HepG2 (cell line): ENCODE data around the gene IPO5. TPM values are rescaled to one million over a fixed set of nuclear protein-coding genes. Genes with fewer than 3 reads are reported as not detected.

Experiments
- ATAC-seq: fragments of 200-7000 bp; cut with Tn5 transposase; 3 replicates; pipeline ENCODE4 v1.9.1; 2020; ENCODE audit warnings: mild to moderate bottlenecking, moderate library complexity
- BruUV-seq: library from RNA; stranded (reverse); fragments of 400-500 nt; replicated peaks from 2 replicates; lab custom pipeline; 2021; lab: Mats Ljungman, UMichigan
- CTCF ChIA-PET: fragments of 300-600 bp; formaldehyde crosslinking; extraction: SDS; loops from one replicate; lab custom pipeline; 2021; ENCODE audit warnings: low total read pairs, inconsistent platforms, low intra/inter-chr PET ratio; lab: Yijun Ruan, JAX
- POLR2A ChIA-PET: fragments of 350-600 bp; sonication (Branson Sonifier 250); formaldehyde crosslinking; loops from one replicate; lab custom pipeline; 2020; ENCODE audit warnings: antibody characterized with exemption, inconsistent platforms; lab: Yijun Ruan, JAX
- DNase-seq: peaks from one replicate; pipeline ENCODE4 v3.0.0-alpha.2; 2015; ENCODE audit warnings: low spot score
- FAIRE-seq: peaks from 3 replicates; lab custom pipeline; 2011; peaks lifted over from hg19 to GRCh38; lab: Jason Lieb, UNC
- H2AFZ ChIP-seq: one replicate; pipeline ENCODE4 v1.6.1; 2011; ENCODE audit warnings: low read length, inconsistent platforms
- H3K27ac ChIP-seq: fragments of 300-600 bp; 3 replicates; pipeline ENCODE4 v1.8.0; 2011; ENCODE audit warnings: mixed run types, mild to moderate bottlenecking, mixed read lengths, low read length, inconsistent platforms; ENCODE audit not compliant: insufficient read depth; ENCODE audit errors: extremely low read length
- H3K27me3 ChIP-seq, 2 experiments: fragments of 200-600 bp in 1 of 2; 2 replicates in 1 of 2; 3 replicates in 1 of 2; pipeline versions ENCODE4 v1.6.0 to v1.8.0; 2011; ENCODE audit warnings: low read length in 2 of 2, mild to moderate bottlenecking in 2 of 2, moderate library complexity in 2 of 2, inconsistent platforms in 1 of 2; ENCODE audit not compliant: insufficient read depth in 2 of 2, control insufficient read depth in 1 of 2
- H3K36me3 ChIP-seq, 2 experiments: fragments of 200-600 bp in 1 of 2; replicated peaks in 1 of 2; 2 replicates in 1 of 2; 3 replicates in 1 of 2; pipeline versions ENCODE4 v1.5.1 to v1.8.0; 2011; ENCODE audit warnings: low read length in 2 of 2, inconsistent platforms in 1 of 2; ENCODE audit not compliant: insufficient read depth in 2 of 2, control insufficient read depth in 1 of 2
- H3K4me1 ChIP-seq: 2 replicates; pipeline ENCODE4 v1.5.1; 2012; ENCODE audit warnings: low read length, inconsistent platforms; ENCODE audit not compliant: insufficient read depth
- H3K4me2 ChIP-seq: 2 replicates; pipeline ENCODE4 v1.6.0; 2011; ENCODE audit warnings: low read depth, low read length, inconsistent platforms
- H3K4me3 ChIP-seq, 3 experiments: fragments of 200-600 bp in 1 of 3; sonication (generic), shearing (Covaris generic) in 1 of 3; replicated peaks in 1 of 3; 2 replicates each; pipeline ENCODE4 v1.5.1; 2011 to 2016; ENCODE audit warnings: low read length in 3 of 3, inconsistent platforms in 2 of 3, low read depth in 2 of 3, mild to moderate bottlenecking in 2 of 3, control low read depth in 1 of 3, mixed read lengths in 1 of 3; ENCODE audit not compliant: insufficient read depth in 1 of 3
- H3K79me2 ChIP-seq: one replicate; pipeline ENCODE4 v1.6.1; 2011; ENCODE audit warnings: low read length, inconsistent platforms; ENCODE audit not compliant: insufficient read depth
- H3K9ac ChIP-seq: 2 replicates; pipeline ENCODE4 v1.6.0; 2011; ENCODE audit warnings: mild to moderate bottlenecking, low read depth, low read length, inconsistent platforms; ENCODE audit not compliant: insufficient read depth
- H3K9me3 ChIP-seq: 2 replicates; pipeline ENCODE4 v1.5.1; 2012; ENCODE audit warnings: mild to moderate bottlenecking, low read length
- H4K20me1 ChIP-seq: 2 replicates; pipeline ENCODE4 v1.6.0; 2011; ENCODE audit warnings: inconsistent platforms, mild to moderate bottlenecking, low read length, moderate library complexity; ENCODE audit not compliant: insufficient read depth
- ATAD3A ChIP-seq: sonication (generic); formaldehyde crosslinking; IDR thresholded peaks from 2 replicates; pipeline ENCODE4 v1.4.0; 2020; ENCODE audit warnings: missing genetic modification reagents
- ATM ChIP-seq: fragments of 450-650 bp; IDR thresholded peaks from 2 replicates; pipeline ENCODE4 v1.7.1; 2017; ENCODE audit warnings: mild to moderate bottlenecking, borderline replicate concordance
- HCFC1 ChIP-seq: fragments of 150-350 bp; IDR thresholded peaks from 2 replicates; pipeline ENCODE4 v1.6.1; 2014; ENCODE audit warnings: low read depth, low read length
- KLF11 ChIP-seq: IDR thresholded peaks from 2 replicates; pipeline ENCODE4 v1.6.1; 2016; ENCODE audit warnings: missing compliant biosample characterization
- MAFG ChIP-seq: sonication (generic); formaldehyde crosslinking; IDR thresholded peaks from 2 replicates; pipeline ENCODE4 v1.5.1; 2020; ENCODE audit warnings: mild to moderate bottlenecking, missing genetic modification reagents
- MED8 ChIP-seq: sonication (generic); formaldehyde crosslinking; IDR thresholded peaks from 2 replicates; pipeline ENCODE4 v1.8.1; 2023; ENCODE audit warnings: mild to moderate bottlenecking, missing genetic modification reagents; ENCODE audit not compliant: insufficient replicate concordance
- NCOA1 ChIP-seq: sonication (generic); formaldehyde crosslinking; IDR thresholded peaks from 2 replicates; pipeline ENCODE4 v1.9.0; 2021; ENCODE audit warnings: missing genetic modification reagents
- ZNF143 ChIP-seq: sonication (generic); formaldehyde crosslinking; IDR thresholded peaks from 2 replicates; pipeline ENCODE4 v1.4.0; 2020; ENCODE audit warnings: missing genetic modification reagents
- ZNF724P ChIP-seq: sonication (generic); formaldehyde crosslinking; IDR thresholded peaks from 2 replicates; pipeline ENCODE4 v1.8.0; 2022; ENCODE audit warnings: missing genetic modification reagents, borderline replicate concordance
- ZNF776 ChIP-seq: sonication (generic); formaldehyde crosslinking; IDR thresholded peaks from 2 replicates; pipeline ENCODE4 v1.4.0; 2020; ENCODE audit warnings: mild to moderate bottlenecking, missing genetic modification reagents
- ZNF841 ChIP-seq: sonication (generic); formaldehyde crosslinking; IDR thresholded peaks from 2 replicates; pipeline ENCODE4 v1.8.1; 2023; ENCODE audit warnings: missing genetic modification reagents, borderline replicate concordance
- ZNF879 ChIP-seq: sonication (generic); formaldehyde crosslinking; IDR thresholded peaks from 2 replicates; pipeline ENCODE4 v1.8.1; 2023; ENCODE audit warnings: missing genetic modification reagents
- WGBS: methylation state at CpG from one replicate; pipeline ENCODE4 v1.1.6; 2017; ENCODE audit warnings: low lambda C conversion rate; 5-methylcytosine and 5-hydroxymethylcytosine counted together
- in situ Hi-C: cut with HindIII; loops from 2 replicates; pipeline ENCODE4 v1.10.0; 2017; ENCODE audit warnings: low pct_unique_long_range_greater_than_20kb; ENCODE audit not compliant: extremely low pct_ligation_motif_present
- intact Hi-C: fragments of 100-400 bp; cut with micrococcal nuclease; formaldehyde crosslinking; loops from one replicate; pipeline ENCODE4 v1.10.0; 2022; ENCODE audit not compliant: unreplicated experiment
- polyA plus RNA-seq, 8 experiments: library from polyadenylated mRNA; depleted of rRNA in 3 of 8; stranded (reverse) in 7 of 8; unstranded in 1 of 8; fragments of >200 nt; fragmentation: Illumina TruSeq in 4 of 8; extraction: Trizol in 4 of 8; gene quantifications; 2 replicates each; pipeline versions ENCODE4 v1.2.1 to v1.2.3, GENCODE V29; 2011 to 2016; ENCODE audit warnings: low read depth in 4 of 8, missing spikeins in 1 of 8, mixed read lengths in 1 of 8; ENCODE audit not compliant: insufficient read depth in 1 of 8
- total RNA-seq, 5 experiments: library from RNA; depleted of rRNA; stranded (reverse); fragments of >200 nt; fragmentation: Illumina TruSeq; extraction: Trizol; gene quantifications; 2 replicates each; pipeline ENCODE4 v1.2.3, GENCODE V29; 2016; ENCODE audit warnings: low read depth in 1 of 5
- TF ChIP-seq, protein P1 (sequence below): sonication (generic); formaldehyde crosslinking; IDR thresholded peaks from 2 replicates; pipeline ENCODE4 v1.4.0; 2020; ENCODE audit warnings: low read depth, mild to moderate bottlenecking, missing genetic modification reagents
- TF ChIP-seq, protein P2 (sequence below): sonication (generic); formaldehyde crosslinking; IDR thresholded peaks from 2 replicates; pipeline ENCODE4 v1.5.0; 2020; ENCODE audit warnings: missing genetic modification reagents, mild to moderate bottlenecking, borderline replicate concordance
- TF ChIP-seq, protein P3 (sequence below): sonication (generic); formaldehyde crosslinking; IDR thresholded peaks from 2 replicates; pipeline ENCODE4 v1.8.0; 2022; ENCODE audit warnings: mild to moderate bottlenecking, missing genetic modification reagents, borderline replicate concordance

Gene IPO5
- total and polyA plus RNA-seq, 2 of the 13 experiments (the other 11 are each of a cell fraction or from before 2014, with no cell fraction given) = 155 to 242 TPM

DNA sequence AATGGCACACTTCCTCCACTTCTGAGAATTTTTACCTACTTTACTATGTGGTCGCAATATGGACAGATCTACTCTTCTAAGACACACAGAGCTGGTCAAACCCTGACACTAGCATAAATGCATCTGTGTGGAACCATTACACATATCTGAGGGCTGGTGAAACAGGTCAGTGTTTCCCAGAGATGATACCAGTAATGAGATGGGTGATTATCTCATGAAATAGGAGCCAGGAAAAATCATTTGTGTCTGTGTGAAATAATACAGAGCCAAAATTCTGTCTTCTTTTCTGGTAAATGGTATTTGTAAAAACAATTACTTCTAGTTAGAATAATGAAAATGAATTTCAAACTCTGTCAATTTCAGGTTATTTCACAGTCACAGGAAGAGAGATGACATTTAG, 117.8 kb downstream of the IPO5 start (continued):
- TF ChIP-seq, protein P1, sequence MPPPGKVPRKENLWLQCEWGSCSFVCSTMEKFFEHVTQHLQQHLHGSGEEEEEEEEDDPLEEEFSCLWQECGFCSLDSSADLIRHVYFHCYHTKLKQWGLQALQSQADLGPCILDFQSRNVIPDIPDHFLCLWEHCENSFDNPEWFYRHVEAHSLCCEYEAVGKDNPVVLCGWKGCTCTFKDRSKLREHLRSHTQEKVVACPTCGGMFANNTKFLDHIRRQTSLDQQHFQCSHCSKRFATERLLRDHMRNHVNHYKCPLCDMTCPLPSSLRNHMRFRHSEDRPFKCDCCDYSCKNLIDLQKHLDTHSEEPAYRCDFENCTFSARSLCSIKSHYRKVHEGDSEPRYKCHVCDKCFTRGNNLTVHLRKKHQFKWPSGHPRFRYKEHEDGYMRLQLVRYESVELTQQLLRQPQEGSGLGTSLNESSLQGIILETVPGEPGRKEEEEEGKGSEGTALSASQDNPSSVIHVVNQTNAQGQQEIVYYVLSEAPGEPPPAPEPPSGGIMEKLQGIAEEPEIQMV = no peak
- TF ChIP-seq HCFC1 = no peak
- TF ChIP-seq, protein P2, sequence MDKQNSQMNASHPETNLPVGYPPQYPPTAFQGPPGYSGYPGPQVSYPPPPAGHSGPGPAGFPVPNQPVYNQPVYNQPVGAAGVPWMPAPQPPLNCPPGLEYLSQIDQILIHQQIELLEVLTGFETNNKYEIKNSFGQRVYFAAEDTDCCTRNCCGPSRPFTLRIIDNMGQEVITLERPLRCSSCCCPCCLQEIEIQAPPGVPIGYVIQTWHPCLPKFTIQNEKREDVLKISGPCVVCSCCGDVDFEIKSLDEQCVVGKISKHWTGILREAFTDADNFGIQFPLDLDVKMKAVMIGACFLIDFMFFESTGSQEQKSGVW (CRISPR knock-in tag) = no peak
- no peak for TF ChIP-seq ATM
- no peak for TF ChIP-seq ZNF841 (CRISPR knock-in tag)
- TF ChIP-seq ZNF724P = no peak
- TF ChIP-seq ATAD3A (CRISPR knock-in tag) = no peak
- no peak for TF ChIP-seq MAFG (CRISPR knock-in tag)
- no peak for TF ChIP-seq MED8
- TF ChIP-seq ZNF879 = no peak
- TF ChIP-seq NCOA1 (CRISPR knock-in tag) = no peak

DNA sequence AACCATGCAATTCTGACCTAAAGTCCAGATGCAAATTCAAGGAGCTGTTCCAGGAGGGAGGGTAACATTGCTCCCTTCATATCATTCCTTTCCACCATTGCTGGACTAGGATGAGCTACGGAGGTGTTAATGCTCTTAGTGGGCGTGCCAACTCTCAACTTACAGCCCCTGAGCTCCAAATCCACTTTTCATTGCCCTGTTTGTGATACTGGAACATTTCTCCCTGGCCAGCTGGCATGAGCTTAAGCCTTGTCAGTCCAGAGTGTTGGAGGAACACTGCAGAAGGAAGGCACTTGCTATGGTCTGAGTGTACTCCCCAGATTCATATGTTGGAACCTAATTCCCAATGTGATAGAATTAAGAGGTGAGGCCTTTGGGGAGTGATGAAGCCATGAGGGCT, 119.0 kb downstream of the IPO5 start:
- FAIRE-seq = no peak
- POLR2A ChIA-PET = no interaction called here

More for the DNA sequence above, 119.0 kb downstream of the IPO5 start:
- 40% methylated on average over 2 of the region's 2 CpGs for WGBS
- intact Hi-C loops (no loop called here), in situ Hi-C loops (no loop called here)
- CTCF ChIA-PET = no interaction called here
- DNase-seq (no peak), ATAC-seq (no peak)
- Histone ChIP-seq H2AFZ (no peak overlapping the region), H3K27ac (no peak overlapping the region), H3K27me3 (peaks cover 0 to 5% of the 10 kb centered on the region in 2 experiments; a peak in 1 of 5 replicates), H3K4me3 (no peak overlapping the region), H4K20me1 (no peaks in the 10 kb centered on the region), H3K4me1 (peaks cover 10% of the 10 kb centered on the region), H3K36me3 (no peaks in the 10 kb centered on the region), H3K9ac (no peak overlapping the region), H3K79me2 (no peaks in the 10 kb centered on the region), H3K9me3 (no peaks in the 10 kb centered on the region), H3K4me2 (no peak overlapping the region)
- no TSS peak for BruUV-seq
- no peak for TF ChIP-seq ZNF143 (CRISPR knock-in tag)
- TF ChIP-seq, protein P3, sequence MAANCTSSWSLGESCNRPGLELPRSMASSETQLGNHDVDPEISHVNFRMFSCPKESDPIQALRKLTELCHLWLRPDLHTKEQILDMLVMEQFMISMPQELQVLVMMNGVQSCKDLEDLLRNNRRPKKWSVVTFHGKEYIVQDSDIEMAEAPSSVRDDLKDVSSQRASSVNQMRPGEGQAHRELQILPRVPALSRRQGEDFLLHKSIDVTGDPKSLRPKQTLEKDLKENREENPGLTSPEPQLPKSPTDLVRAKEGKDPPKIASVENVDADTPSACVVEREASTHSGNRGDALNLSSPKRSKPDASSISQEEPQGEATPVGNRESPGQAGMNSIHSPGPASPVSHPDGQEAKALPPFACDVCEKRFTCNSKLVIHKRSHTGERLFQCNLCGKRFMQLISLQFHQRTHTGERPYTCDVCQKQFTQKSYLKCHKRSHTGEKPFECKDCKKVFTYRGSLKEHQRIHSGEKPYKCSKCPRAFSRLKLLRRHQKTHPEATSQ (CRISPR knock-in tag) = no peak
- no peak for TF ChIP-seq KLF11
- TF ChIP-seq ZNF776 (CRISPR knock-in tag) = no peak
- no peak for TF ChIP-seq ZNF841 (CRISPR knock-in tag)
